Epithelial cell of esophagus (primary cell): ENCODE measurements around the gene UPP1.
"Not testable (repeated sequence)": the region's sequence is repeated elsewhere in the genome, so short reads cannot be mapped to it uniquely, and the experiment has no call there.

Experiments used
- DNase-seq: peaks from one replicate; pipeline ENCODE4 v3.0.0; 2010; ENCODE audit warnings: low read depth
- H3K4me3 ChIP-seq: 2 replicates; pipeline ENCODE4 v1.5.1; 2011; ENCODE audit warnings: mild to moderate bottlenecking, low read length, control low read depth
- CTCF ChIP-seq: IDR thresholded peaks from 2 replicates; pipeline ENCODE4 v1.5.1; 2011; ENCODE audit warnings: low read depth, mild to moderate bottlenecking, low read length, control low read depth, inconsistent platforms; ENCODE audit not compliant: insufficient read depth; ENCODE audit errors: missing control alignments

Gene UPP1

DNA sequence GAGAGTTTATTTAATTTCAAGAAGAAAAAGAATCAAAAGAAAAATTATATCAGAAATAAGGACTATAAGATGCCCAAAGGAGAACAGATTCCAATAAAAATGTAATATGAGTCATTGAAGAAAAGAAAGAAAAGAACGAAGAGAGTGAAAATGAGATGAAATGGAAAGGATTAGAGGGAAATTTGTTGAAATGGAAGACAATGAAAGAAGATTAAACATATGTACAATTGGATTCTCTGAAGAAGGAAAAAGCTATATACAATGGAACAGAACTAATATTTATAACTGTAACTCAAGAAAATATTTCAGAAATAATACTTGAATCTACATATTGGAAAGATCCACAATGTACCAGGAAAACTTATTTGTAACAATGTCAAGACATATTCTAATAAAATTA is 25.1 kb upstream of the UPP1 start:
- no peak for DNase-seq
- H3K4me3 ChIP-seq = no peak overlapping the region
- no peak for TF ChIP-seq CTCF

DNA sequence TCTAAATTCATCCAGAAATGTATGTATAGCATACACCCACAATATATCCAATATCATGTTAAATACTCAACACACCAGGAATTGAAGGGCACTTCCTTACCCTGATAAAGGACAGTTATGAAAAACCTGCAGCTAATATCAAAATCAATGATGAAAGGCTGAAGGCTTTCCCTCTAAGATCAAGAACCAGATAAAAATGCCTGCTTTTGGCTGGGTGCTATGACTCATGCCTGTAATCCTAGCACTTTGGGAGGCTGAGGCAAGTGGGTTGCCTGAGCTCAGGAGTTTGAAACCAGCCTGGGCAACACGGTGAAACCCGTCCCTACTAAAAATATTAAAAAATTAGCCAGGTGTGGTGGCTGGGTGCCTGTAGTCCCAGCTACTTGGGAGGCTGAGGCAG is 21.6 kb upstream of the UPP1 start:
- H3K4me3 ChIP-seq = no peak overlapping the region
- DNase-seq = no peak
- no peak for TF ChIP-seq CTCF

- no peak for DNase-seq
- no peak overlapping the region for H3K4me3 ChIP-seq
- no peak for TF ChIP-seq CTCF
Measured at GRCh38 chr7:48074204-48074654, 14.8 kb upstream of the UPP1 start.

DNA sequence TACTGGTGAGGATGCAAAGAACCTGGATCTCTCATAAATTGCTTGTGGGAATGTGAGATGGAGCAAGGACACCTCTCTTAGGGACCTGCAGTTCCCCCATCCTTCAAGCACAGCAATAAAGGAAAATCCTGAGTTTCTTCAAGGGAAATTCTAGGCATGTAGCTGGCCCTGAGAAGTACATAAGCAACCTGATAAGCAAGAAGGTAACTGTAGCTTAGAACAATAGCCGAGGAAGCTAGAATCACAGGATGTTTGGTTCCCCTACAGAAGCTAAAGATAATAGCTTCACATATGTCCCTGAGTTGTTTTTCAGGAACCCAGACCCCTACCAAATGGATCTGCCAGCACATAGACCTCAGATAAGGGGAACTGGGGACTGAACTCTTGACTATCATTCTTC is 11.6 kb upstream of the UPP1 start:
- DNase-seq = no peak
- TF ChIP-seq CTCF = no peak

GRCh38 chr7:48078470-48078869 is 10.6 kb upstream of the UPP1 start:
- no peak for TF ChIP-seq CTCF
- DNase-seq = peak; percentile 80
- no peak overlapping the region for H3K4me3 ChIP-seq

More for the DNA sequence above, 11.6 kb upstream of the UPP1 start:
- no peak overlapping the region for H3K4me3 ChIP-seq

DNA sequence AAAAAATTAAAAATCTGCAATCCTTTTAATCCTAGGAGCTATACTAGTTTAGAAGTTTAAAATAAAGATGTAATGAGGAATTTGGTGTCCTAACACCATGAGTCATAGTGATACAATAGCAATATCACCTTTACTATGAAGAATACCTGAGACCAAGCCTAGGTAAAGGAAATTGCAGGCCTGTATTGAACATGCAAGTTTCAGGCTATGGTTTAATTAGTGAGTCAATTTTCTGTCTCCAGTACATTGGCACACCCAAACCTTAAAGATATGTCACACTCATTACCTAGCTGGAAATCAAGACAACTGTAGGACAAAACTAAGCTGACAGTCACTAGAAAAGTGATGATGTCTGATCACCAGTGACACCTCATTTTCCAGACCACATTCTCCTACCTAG is 6.7 kb upstream of the UPP1 start:
- DNase-seq = peak; percentile 79
- not testable (repeated sequence) for H3K4me3 ChIP-seq

GRCh38 chr7:48083114-48083830 is 5.8 kb upstream of the UPP1 start:
- H3K4me3 ChIP-seq = no peak overlapping the region
- no peak for DNase-seq
- TF ChIP-seq CTCF = no peak
